GM19328 (cell line): ENCODE measurements around the gene OR1J4.

ENCODE experiments used
- ATAC-seq: cut with Tn5 transposase; IDR thresholded peaks from one replicate; pipeline ENCODE4 v1.9.1; 2021; ENCODE audit warnings: mild to moderate bottlenecking, moderate library complexity; ENCODE audit not compliant: unreplicated experiment

The OR1J4 gene

GRCh38 chr9:122567901-122568300, 49.0 kb downstream of the OR1J4 start:
- no peak for ATAC-seq
